Adrenal gland (tissue), 12 donors: ENCODE measurements around the gene LMO3. TPM values are rescaled to one million over a fixed set of nuclear protein-coding genes. Genes with fewer than 3 reads are reported as not detected.

ENCODE experiments used
- DNase-seq, 7 donors: peaks; one replicate each; pipeline ENCODE4 v3.0.0-alpha.2; 2019 to 2020
- H3K27ac ChIP-seq, 5 donors: fragments of 200-600 bp; sonication (generic) in 4 of 5; 1 replicate in 3 of 5; 2 replicates in 2 of 5; pipeline versions ENCODE4 v1.5.1 to v1.8.0; 2016 to 2020; ENCODE audit warnings: mild to moderate bottlenecking in 1 of 5
- H3K27me3 ChIP-seq: fragments of 200-600 bp; 2 replicates; pipeline ENCODE4 v1.8.0; 2021
- H3K36me3 ChIP-seq, 2 donors: fragments of 200-600 bp; replicated peaks in 1 of 2; 1 replicate in 1 of 2; 2 replicates in 1 of 2; pipeline versions ENCODE4 v1.5.1 to v1.8.0; 2018 to 2022
- H3K4me1 ChIP-seq, 2 donors: fragments of 200-600 bp; replicated peaks in 1 of 2; 1 replicate in 1 of 2; 2 replicates in 1 of 2; pipeline versions ENCODE4 v1.5.1 to v1.8.0; 2018 to 2021
- H3K4me3 ChIP-seq, 4 donors: fragments of 200-600 bp; sonication (generic) in 3 of 4; one replicate each; pipeline ENCODE4 v1.5.1; 2016 to 2018
- H3K9me3 ChIP-seq, 3 donors: fragments of 200-600 bp; sonication (generic) in 1 of 3; replicated peaks in 1 of 3; 1 replicate in 2 of 3; 2 replicates in 1 of 3; pipeline versions ENCODE4 v1.5.1 to v1.8.0; 2016 to 2021
- POLR2A ChIP-seq, 2 donors: fragments of 450-650 bp; IDR thresholded peaks; one replicate each; pipeline ENCODE4 v1.6.1; 2017; ENCODE audit warnings: antibody characterized with exemption in 2 of 2, mild to moderate bottlenecking in 2 of 2, moderate library complexity in 1 of 2
- WGBS, 4 donors: extraction: QIAGEN DNeasy Blood & Tissue Kit in 2 of 4; methylation state at CpG; one replicate each; pipeline versions ENCODE4 v1.1.5 to v1.1.7; 2013 to 2017; 5-methylcytosine and 5-hydroxymethylcytosine counted together
- intact Hi-C, 2 donors: fragments of 100-400 bp; cut with DNase I; formaldehyde crosslinking; loops; one replicate each; pipeline versions ENCODE4 v1.14.1 to v1.15.0; 2022 to 2023
- polyA plus RNA-seq, 3 donors: library from polyadenylated mRNA; stranded (reverse); fragments of 200-250 nt in 2 of 3; fragments of 350-450 nt in 1 of 3; fragmentation: Illumina TruSeq in 1 of 3; extraction: RNeasy Lipid Tissue Mini Kit (QIAGEN cat#74804) in 1 of 3; gene quantifications; one replicate each; pipeline ENCODE4 v1.2.3, GENCODE V29; 2013 to 2014
- total RNA-seq, 9 donors: library from RNA; depleted of rRNA in 4 of 9; stranded (reverse); fragments of >200 nt in 4 of 9; fragments of 120-200 nt in 1 of 9; fragmentation: NEBNext Ultra II Directional in 1 of 9; extraction: Animal tissue kit (Norgen Biotek cat#: 25700) in 1 of 9; gene quantifications; one replicate each; pipeline versions ENCODE4 v1.1.0 to v1.2.4, GENCODE V29; 2013 to 2023
- TF ChIP-seq, protein P1 (sequence below), 6 experiments: fragments of 450-650 bp in 4 of 6; fragments of 200-600 bp in 2 of 6; sonication (generic) in 1 of 6; IDR thresholded peaks; 1 replicate in 5 of 6; 2 replicates in 1 of 6; pipeline versions ENCODE4 v1.5.1 to v1.8.0; 2016 to 2021; ENCODE audit warnings: antibody characterized with exemption in 6 of 6, mild to moderate bottlenecking in 2 of 6, moderate library complexity in 1 of 6
- donor health status: healthy with polysubstance abuse.
- donor health status: Bipolar disorder and iron deficiency.
- donor health status: DM: yes; HTN: yes; CAD: no.
- donor health status: DM: no; HTN: no; CAD: no.
- donor health status: DM: no; HTN: no; CAD: no.
- donor health status: DM: yes; HTN: yes; CAD: no.

Gene LMO3
- total and polyA plus RNA-seq, 12 donors: 0.89 to 21.8 (median 7.0) TPM

- Histone ChIP-seq H3K27ac (no peak overlapping the region), H3K9me3 (no peaks in the 10 kb centered on the region), H3K27me3 (no peaks in the 10 kb centered on the region), H3K36me3 (no peaks in the 10 kb centered on the region), H3K4me3 (no peak overlapping the region), H3K4me1 (no peaks in the 10 kb centered on the region)
- 74 to 87% (median 81%) methylated on average over 1 of the region's 1 CpG for WGBS, 4 donors
- TF ChIP-seq, protein P1, sequence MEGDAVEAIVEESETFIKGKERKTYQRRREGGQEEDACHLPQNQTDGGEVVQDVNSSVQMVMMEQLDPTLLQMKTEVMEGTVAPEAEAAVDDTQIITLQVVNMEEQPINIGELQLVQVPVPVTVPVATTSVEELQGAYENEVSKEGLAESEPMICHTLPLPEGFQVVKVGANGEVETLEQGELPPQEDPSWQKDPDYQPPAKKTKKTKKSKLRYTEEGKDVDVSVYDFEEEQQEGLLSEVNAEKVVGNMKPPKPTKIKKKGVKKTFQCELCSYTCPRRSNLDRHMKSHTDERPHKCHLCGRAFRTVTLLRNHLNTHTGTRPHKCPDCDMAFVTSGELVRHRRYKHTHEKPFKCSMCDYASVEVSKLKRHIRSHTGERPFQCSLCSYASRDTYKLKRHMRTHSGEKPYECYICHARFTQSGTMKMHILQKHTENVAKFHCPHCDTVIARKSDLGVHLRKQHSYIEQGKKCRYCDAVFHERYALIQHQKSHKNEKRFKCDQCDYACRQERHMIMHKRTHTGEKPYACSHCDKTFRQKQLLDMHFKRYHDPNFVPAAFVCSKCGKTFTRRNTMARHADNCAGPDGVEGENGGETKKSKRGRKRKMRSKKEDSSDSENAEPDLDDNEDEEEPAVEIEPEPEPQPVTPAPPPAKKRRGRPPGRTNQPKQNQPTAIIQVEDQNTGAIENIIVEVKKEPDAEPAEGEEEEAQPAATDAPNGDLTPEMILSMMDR (IDR thresholded peaks at IDR 0.05): no peak
- no peak for TF ChIP-seq POLR2A (IDR thresholded peaks at IDR 0.05)
- no peak for DNase-seq
- intact Hi-C loops: no loop called here
Observed at GRCh38 chr12:16524378-16524777, 81.6 kb downstream of the LMO3 start.

DNA sequence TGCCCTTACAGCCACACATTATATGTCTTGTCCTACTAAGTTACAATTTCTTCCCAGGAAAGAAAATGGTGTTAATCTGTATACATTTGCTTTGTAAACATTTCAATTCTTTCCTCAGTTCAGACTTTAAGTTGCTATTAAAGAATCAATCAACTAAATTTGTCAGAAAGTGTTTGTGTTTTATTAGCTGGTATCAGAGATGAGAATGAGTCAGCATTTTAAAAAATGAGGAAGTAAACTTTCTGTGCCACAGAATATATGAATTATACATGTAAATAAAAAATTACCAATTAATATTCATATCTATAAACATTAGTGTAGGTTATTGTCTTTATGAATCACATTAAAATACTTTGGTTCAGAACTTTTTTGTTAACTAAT is 82.0 kb downstream of the LMO3 start:
- intact Hi-C loops: no loop called here
- TF ChIP-seq POLR2A (IDR thresholded peaks at IDR 0.05): no peak
- DNase-seq: no peak
- H3K4me1 ChIP-seq: no peaks in the 10 kb centered on the region
- H3K9me3 ChIP-seq: no peaks in the 10 kb centered on the region
- no peak overlapping the region for H3K4me3 ChIP-seq
- H3K36me3 ChIP-seq: no peaks in the 10 kb centered on the region
- no peaks in the 10 kb centered on the region for H3K27me3 ChIP-seq
- H3K27ac ChIP-seq: no peak overlapping the region

- WGBS, 4 donors: 82 to 88% (median 85%) methylated on average over 5 of the region's 5 CpGs
- Histone ChIP-seq H3K36me3 (no peaks in the 10 kb centered on the region), H3K9me3 (no peaks in the 10 kb centered on the region), H3K27ac (no peak overlapping the region), H3K4me3 (no peak overlapping the region), H3K4me1 (no peaks in the 10 kb centered on the region), H3K27me3 (no peaks in the 10 kb centered on the region)
- no peak for TF ChIP-seq POLR2A (IDR thresholded peaks at IDR 0.05)
- TF ChIP-seq, protein P1 (IDR thresholded peaks at IDR 0.05): no peak
- intact Hi-C loops: no loop called here
- DNase-seq: no peak
Observed at GRCh38 chr12:16523284-16523950, 82.5 kb downstream of the LMO3 start.

- no peaks in the 10 kb centered on the region for H3K4me1 ChIP-seq
- no peaks in the 10 kb centered on the region for H3K27me3 ChIP-seq
- TF ChIP-seq, protein P1 (IDR thresholded peaks at IDR 0.05): no peak
- TF ChIP-seq POLR2A (IDR thresholded peaks at IDR 0.05): no peak
- WGBS, 4 donors: 77 to 86% (median 81%) methylated on average over 6 of the region's 6 CpGs
- no peaks in the 10 kb centered on the region for H3K9me3 ChIP-seq
- intact Hi-C loops: no loop called here
- DNase-seq: no peak
- no peak overlapping the region for H3K27ac ChIP-seq
- H3K4me3 ChIP-seq: no peak overlapping the region
- no peaks in the 10 kb centered on the region for H3K36me3 ChIP-seq
Observed at GRCh38 chr12:16520328-16520727, 85.6 kb downstream of the LMO3 start.

DNA sequence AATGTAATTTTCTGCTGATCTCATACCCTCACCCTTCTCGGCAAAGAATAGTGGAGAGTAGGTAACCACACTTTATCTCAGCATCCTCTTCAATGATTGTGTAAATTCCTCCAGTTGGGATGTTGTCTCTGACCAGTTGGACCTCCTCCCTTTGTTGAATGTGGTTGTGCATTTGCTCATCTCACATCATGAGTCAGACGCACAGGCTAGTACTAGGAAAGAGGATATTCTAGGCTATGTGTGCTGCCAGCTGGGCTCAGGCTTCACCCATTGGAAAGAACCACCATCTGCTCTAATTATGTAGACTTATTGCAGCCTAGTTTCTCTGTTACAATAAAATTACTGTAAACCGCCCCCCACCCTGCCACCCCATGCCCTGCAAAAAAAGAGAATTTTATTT is 90.3 kb downstream of the LMO3 start:
- intact Hi-C loops: no loop called here
- DNase-seq: no peak
- TF ChIP-seq POLR2A (IDR thresholded peaks at IDR 0.05): no peak
- TF ChIP-seq, protein P1 (IDR thresholded peaks at IDR 0.05): no peak
- Histone ChIP-seq H3K36me3 (no peaks in the 10 kb centered on the region), H3K9me3 (no peaks in the 10 kb centered on the region), H3K4me1 (no peaks in the 10 kb centered on the region), H3K27ac (no peak overlapping the region), H3K4me3 (no peak overlapping the region), H3K27me3 (no peaks in the 10 kb centered on the region)
- WGBS, 4 donors: 85 to 92% (median 91%) methylated on average over 3 of the region's 3 CpGs
